ENCODE data around the gene ETV1.
"Not testable (repeated sequence)": the region's sequence is repeated elsewhere in the genome, so short reads cannot be mapped to it uniquely, and the experiment has no call there.

Gene ETV1

DNA sequence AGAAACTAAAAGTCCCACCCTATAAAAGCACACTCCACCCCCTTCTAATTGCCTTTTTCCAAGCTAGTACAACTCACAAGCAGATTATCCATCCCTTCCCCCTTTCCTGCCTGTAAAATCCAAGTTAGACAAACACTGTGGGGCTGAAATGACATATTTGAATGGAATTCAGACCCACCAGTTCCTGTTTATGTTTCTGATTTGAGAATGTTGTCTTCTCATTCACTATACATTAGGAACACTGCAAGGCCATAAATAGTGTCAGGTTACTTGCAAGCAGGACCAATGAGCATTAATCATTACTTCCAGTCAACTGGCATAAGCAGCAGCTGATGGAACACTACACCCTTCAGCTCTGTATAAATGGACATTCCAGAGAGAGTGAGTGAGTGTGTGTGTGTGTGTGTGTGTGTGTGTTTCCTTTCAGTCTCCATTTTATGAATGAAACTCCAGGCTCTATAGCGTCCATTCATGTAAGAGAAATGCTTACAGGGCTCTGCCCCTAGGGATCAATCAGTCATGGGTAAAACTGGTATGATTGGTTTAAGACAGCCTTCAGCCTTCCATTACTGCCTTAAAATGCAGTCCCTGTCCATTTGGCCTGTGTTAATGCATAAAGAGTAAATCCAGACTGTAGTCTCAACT, 69.3 kb downstream of the ETV1 start:
- no peak for DNase-seq

DNA sequence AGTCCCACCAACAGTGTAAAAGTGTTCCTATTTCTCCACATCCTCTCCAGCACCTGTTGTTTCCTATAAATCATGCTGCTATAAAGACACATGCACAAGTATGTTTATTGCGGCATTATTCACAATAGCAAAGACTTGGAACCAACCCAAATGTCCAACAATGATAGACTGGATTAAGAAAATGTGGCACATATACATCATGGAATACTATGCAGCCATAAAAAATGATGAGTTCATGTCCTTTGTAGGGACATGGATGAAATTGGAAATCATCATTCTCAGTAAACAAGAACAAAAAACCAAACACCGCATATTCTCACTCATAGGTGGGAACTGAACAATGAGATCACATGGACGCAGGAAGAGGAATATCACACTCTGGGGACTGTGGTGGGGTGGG, 71.1 kb downstream of the ETV1 start:
- DNase-seq: not testable (repeated sequence)

DNA sequence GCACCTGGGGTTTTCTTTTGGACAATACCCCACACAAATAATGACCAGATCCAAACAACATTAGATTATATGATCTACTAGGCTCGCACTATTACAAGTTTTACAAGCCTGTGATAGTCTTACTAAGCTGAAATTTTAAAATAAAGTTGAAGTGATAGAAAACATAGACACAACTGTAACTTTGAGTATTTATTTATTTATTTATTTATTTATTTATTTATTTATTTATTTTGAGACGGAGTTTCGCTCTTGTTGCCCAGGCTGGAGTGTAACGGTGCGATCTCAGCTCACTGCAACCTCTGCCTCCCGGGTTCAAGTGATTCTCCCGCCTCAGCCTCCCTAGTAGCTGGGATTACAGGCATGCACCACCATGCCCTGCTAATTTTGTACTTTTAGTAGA, 72.4 kb downstream of the ETV1 start:
- not testable (repeated sequence) for DNase-seq

DNA sequence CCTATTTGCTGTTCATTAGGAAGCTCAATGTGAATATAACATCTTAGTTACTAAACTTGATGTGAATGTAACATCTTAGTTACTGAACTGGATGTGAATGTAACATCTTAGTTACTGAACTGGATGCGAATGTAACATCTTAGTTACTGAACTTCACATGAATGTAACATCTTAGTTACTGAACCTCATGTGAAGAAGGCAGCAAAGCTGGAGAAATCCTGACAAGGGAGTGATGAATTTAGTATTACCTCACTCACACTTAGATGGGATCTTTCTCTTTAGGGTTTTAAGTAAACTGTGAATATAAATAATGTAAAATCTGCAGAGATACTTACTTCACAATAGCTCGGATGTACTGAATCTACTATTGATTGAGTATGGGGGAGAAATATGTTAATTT, 73.6 kb downstream of the ETV1 start:
- DNase-seq: no peak

DNA sequence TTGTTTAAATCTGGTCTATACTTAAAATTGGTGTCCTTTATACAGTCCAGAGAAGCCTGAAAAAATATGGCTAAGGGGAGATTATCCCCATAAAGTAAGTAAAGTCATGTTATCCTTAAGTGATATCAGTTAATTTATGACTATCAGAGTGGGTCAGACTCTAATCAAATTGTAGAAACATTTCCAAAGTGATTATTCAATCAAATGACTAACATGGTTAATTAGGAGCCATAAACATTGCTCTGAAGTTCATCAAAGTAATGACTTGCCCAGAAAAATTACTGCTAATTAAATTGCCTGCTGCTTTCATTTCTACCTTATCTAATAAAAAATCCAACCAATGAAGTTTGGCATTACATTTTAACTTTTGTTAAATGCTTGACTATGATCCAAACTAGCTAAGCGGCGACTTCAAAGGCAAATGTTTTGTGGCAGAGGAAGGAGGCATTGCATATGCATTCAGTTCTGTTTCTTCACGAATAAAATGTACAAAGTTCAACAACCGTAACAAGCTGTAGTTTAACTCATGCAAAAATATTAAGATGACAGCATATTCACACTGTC, 76.7 kb downstream of the ETV1 start:
- DNase-seq: no peak

DNA sequence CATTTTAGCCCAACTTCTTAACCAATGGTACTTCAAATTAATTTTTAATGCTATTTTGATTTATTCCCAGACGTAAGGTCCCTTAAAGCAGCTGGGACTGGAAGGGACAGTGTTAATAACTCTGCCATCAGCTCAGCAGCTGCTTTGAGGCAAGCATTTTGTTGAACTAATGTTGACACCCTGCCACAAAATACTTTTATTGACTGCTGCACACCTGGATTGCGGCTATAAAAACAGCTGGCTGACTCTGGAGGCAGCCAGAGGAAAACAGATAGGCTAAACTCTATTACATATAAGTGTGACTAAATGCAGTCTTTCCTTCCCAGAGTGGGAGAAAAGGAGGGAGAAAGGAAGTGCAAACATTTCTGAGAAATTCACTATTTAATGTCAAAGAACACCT, 77.6 kb downstream of the ETV1 start:
- no peak for DNase-seq

DNA sequence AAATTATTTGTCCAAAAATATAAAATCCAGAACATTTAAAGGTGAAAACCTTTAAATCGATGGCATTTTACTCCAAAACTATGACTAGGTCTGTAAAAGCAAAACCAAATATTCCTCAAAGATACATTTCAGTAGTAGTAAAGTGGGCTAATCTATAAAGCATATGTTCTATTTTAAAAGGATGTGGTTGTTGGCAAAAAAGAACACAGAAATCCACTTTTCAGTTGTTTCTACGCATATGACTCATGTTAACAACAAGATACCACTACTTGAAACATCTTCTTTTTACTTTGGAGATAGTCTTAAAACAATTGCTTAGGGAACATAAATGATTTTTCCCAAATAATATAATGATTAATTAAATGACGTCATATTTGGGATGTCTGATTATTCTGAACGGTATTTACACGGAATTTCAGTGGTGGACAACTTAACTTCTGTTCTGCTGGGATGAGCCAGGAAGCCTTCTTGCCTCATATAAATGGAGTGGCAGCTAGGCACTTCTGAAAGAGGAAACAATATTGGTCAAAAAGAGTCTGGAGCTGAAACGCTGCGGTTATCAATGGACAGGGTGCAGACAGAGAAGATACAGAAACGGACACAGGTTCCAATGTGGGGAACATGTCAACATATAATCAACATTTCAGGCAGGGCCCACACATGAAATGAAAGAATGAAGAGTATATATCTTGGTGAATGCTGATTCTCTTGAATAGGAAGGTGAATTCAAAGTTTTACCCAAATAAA, 78.5 kb downstream of the ETV1 start:
- DNase-seq: no peak

DNA sequence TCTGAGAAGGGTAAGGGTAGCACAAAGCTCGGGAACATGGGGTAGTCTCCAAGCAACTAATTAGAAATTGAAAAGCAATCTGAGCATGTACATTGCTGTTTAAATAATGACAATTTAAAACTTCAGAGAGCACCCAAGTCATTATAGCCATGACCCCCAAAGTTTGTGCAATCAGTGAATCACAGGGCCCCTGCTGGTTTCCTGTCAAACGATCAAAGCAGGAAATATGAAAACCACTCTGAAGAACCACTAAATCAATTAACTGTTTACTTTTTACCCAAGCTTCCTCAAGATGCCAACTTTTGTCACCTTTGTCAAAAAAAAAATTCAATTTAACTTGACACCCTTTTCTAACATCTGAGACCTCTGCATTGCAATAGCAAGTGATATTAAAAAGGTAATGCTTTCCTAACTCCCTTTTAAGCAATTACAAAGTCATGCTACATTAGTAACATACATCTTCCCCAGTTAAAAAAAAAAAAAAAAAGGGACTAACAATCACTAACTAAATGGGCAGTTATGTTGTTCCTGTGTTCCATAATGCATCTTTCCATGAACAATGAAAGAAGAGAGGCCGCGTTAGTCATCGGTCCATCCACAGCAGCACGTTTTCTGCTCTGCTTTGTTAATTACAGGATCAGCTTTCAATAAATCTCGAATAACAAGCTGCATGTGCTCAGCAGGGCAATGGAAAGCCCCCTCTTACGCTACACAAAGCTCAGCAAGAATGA, 80.6 kb downstream of the ETV1 start:
- DNase-seq: no peak

DNA sequence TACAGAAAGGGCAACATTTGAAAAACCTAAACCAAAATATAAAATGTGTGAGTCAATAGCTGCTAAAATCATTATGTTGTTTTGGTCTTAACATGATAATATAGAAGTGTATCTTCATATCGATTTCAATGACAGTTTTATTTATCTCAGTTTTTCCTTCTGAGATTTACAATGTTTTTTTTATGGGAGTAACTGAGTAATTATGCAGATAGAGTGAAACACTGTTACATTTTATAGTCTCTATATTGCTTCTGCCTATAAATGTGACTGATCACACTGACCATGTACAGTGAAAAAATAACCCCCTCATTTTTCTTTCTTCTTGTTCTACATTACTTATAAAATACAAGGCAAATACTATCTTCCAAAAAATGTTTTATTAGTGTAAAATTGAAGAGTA, 81.6 kb downstream of the ETV1 start:
- DNase-seq: no peak

DNA sequence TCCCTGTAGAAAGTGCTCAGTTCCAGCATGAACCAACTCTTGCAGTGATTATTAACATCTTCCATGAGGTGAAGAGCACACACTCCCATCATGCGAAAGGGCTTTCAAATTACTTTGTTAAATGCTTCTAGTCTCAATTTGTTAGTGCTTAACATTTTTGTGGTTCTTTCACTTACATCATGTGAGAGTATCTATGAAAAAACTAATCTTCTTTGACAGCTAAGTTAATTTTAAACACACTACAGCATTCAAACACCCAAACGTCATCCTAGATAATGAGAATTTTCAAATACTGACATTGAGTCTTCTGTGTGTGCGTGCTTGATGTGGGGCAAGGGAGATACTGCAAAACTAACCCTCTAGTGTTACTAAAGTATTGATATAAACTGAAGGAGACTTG, 84.8 kb downstream of the ETV1 start:
- DNase-seq: no peak

DNA sequence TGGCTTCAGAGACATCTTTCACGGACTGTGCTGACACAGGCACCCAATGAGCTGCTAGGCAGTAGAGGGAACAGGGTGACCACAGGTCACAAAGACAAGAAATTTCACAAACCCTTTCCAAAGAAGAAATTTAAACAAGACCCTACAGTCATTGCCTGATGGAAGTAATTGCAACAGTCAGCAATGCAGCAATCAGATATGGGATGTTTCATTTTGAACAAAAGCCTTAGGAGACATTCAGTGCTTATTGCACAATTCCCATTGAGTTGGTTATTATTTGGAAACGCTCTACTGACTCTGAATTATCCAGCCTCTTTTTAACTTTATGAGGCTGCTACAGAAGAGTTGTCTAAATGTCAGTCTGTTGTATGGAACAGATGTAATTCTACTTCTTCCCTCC, 85.5 kb downstream of the ETV1 start:
- DNase-seq: no peak

DNA sequence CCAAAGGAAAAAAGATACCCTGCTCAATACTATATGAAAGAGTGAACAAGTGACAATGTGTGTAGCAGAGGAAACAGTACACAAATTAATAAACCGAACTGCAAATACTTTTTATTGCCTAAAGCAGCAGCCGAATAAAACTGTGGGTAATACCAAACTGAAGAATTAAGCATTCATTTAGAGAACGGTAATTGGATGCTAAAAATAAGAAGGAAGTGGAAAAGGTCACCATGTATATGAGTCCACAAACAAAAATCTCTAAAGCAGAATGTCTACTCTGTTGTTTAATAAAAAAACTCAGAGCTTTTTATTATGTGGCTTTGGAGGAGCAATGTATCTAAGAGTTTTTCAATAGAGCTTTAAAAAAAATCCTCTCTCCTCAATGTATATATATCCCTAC, 87.9 kb downstream of the ETV1 start:
- no peak for DNase-seq

DNA sequence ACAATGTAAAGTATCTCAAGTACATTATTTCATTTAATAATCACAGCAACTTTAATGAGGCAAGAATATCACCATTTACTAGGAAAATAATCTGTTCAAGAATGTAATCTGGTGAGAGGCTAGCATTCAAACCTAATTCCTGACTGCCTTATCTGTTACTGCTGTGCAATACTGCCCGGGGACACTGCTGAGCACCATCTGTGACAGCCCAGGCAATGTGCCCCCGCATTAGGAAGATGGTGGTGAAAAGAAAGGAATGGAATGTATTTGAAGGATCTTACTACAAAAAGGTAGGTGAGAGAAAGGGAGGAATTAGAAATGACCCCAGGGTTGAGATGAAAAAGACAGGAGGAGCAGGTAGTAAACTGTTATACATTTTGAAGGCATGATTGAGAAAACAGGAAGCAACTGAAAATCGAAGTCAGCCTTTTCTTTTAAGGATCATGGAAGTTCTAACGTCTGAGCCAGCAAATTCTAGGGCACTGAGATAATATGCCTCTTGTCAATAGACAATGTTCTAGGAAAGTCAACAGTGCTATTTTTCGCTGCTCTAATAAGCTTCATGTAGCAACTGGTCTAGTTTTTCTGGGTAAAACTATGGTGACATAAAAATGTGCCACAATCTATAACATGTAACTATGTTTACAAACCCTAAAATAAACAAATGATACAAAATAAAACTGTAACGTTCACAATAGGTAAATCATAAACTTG, 90.4 kb downstream of the ETV1 start:
- DNase-seq: no peak

DNA sequence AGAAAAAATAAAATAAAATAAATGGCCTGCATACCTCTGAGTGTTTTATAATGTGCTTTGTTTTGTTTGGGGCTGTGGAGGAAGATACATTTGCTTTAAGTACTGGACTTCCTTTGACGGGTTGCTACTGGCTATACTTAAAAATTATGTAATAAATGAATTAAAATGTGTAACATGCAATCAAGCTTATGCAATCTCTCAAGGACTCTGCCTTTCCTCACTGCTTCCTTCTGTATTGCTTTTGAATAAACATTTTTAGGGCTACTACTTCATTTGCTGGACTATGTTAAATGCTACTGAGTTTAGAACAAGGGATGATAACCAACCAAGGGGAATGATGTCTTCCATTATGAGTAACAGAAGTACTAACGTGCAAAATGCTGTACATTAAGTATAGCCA, 91.6 kb downstream of the ETV1 start:
- DNase-seq: no peak

DNA sequence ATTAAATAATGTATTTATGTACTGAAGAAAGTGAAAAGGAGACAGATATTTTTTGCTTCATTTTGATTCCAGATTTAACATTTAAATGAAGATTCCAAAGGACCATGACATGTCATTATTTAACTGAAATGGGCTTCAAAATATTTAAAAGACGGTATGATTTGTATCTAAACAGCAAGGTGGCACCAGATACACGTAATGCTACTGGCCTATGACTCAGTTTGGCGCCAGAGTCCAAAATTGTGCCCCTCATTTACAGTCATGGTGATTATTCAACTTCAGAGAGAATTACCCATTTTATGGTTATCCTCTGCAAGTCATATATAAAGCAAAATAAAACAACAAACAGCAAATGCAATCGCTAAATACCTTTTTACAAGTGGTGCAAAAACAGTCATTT, 94.5 kb downstream of the ETV1 start:
- DNase-seq: no peak

DNA sequence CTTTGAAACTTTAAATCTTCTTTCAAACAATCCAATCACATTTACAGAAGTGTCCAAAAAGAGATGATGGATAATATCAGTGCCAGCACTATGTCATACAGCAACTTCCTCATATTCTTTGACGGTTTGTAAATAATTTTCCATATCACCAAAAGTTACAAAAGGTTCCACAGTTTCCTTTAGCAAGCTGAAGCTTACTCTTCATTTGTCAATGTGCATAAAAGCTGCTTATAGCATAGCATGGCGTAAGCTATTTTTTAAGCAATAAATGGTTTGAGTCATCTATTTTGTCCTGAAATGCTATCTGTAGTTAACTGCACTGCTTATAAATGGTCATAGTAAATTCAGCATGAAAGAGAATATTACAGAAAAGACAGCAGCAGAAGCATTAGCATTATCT, 95.1 kb downstream of the ETV1 start:
- no peak for DNase-seq

DNA sequence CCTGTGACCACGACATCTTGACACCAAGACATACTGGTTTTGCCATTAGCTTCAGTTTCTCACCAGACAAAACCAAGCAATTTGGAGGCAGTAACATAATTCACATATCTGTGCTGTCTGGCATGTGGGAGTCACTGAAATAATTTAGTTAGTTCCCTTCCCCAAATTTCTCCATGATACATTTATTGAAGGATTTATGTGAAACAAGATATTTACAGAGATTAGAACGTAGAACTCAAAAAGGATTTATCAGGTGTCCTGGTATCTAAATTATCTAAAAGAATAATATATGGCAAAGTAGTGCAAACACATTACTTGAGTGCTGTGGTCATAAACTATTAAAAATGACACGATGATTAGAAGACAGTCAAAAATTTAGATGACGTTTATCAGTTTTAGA, 98.7 kb downstream of the ETV1 start:
- DNase-seq: no peak

DNA sequence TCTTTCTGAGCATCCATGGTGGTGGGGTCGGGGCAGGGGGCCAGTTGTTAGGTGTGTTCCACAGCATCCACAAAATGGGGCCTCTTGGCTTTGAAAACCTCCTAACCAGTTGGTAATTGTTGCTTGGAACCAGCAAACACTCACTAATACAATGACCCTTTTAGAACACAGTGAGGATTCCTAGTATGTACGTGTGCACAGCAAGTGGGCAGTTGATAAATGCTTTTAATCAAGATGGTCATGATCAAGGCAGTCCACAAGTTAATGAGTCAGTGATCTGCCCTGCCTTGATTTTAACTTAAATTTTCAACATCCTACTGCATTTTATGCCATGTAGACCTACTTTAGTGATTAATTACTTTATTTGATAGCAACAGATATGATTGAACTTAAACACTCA, 103.1 kb downstream of the ETV1 start:
- DNase-seq: no peak

DNA sequence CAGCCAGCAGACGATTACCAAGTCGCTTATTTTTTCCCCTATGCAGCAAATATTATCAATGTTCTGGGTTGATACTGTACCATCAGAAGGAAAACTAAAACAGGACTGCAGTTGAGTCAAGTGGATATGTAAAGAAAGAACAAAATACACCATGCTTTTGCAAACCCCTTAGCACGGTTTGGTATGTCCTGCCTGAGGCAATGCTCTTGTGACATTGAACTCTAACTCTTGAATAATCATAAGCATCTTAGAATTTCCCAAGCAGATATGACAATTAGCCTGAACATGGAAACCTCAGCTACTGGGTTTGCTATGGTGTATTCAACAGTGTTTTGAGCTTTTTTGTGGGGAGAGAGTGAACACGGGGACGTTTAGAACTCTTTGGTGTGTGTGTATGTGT, 107.4 kb downstream of the ETV1 start:
- DNase-seq: no peak

DNA sequence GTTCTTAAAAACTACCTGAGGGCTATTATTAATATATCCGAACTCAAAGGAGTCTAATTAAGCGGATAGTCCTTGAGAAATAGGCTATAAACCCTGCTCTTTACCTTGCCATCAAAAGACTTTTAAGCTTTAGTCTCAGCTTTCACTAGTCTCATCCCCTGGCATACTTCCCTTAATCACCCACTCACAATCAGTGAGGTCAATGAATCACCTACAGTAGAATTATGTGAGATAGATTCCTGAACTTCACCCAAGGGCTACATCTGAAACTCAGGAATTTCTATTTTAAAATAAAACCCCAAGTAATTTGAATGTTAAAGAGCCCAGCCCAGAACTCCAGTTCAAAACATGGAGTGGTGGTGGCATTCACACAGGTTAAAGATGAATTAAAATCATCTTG, 108.7 kb downstream of the ETV1 start:
- DNase-seq: no peak

DNA sequence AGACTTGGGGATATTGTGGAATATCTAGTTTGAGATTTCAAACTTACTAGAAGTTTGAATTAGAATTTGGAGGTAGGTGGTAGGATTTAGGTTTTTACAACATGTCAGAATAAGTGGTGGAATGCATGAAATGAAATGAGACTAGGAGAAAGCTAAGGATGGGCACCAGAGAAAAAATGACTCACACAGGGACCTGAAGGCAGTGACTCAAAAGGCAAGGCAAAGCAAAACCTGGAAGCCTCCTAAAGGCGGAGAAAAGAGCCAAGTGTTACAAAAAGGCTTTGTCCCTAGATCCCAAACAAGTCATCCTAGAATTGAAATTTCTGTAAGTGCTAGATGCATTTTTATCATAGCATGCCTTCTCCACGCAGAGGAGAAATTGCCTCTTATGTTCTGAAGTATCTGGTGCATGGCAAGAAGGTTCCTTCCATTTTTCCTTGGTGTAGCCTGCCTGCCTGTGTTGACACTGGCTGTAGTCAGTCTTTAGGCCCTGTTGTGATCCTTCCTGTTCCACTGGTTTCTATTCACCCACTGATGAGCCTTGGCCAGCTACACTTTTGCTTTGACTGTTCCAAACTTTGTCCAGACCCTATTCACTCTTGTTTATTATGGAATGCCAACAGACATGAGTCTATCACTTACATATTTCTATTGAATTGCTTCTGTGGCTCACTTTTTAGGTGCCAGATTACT, 109.3 kb downstream of the ETV1 start:
- DNase-seq: no peak

DNA sequence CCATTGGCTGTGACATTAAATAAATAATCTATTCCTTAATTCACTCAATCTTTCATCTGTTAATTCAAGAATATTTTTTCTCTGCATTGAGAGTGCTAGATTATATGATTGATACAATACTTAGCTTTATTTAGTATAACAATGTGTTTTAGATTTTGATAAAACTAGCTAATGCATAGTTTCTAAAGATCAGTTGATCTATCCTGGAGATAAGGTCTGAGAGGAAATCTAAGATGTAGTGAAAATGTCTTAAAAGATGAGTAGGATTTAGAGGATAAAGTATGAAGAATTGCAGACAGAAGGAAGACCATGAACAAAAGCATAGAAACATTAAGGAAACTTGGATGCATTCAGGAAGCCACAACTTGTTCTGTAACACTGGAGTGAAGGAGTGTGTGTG, 110.3 kb downstream of the ETV1 start:
- no peak for DNase-seq

DNA sequence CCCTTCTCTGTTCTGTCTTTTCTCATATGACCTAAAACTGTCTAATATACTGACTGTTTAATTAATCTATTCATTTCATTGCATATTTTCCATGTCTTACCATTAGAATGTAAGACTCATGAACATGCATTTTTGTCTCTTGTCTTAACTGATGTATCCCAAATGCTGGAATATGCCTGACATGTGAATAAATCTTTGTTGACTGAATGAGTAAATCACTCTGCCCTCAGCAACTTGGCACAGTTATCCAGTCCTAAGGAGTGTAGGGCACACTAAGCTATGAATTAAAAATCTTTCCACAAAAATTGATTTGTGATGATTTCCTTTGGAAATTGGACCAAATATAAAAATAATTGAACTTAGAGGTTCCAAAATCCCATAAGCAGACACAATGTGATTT, 111.3 kb downstream of the ETV1 start:
- no peak for DNase-seq
